Duodenal mucosa (tissue), 2 donors: ENCODE results near the gene NUP133.

Experiments used
- H3K27ac ChIP-seq: one replicate; pipeline ENCODE4 v1.7.0; 2013; ENCODE audit warnings: low read depth, low read length
- H3K27me3 ChIP-seq, 2 donors: one replicate each; pipeline ENCODE4 v1.7.0; 2013; ENCODE audit warnings: low read length in 2 of 2, control low read depth in 1 of 2; ENCODE audit not compliant: insufficient read depth in 2 of 2, control insufficient read depth in 1 of 2
- H3K36me3 ChIP-seq, 2 donors: one replicate each; pipeline ENCODE4 v1.7.0; 2013; ENCODE audit warnings: low read length in 2 of 2, control low read depth in 1 of 2; ENCODE audit not compliant: insufficient read depth in 2 of 2, control insufficient read depth in 1 of 2
- H3K4me1 ChIP-seq, 2 donors: one replicate each; pipeline ENCODE4 v1.7.0; 2013; ENCODE audit warnings: low read length in 2 of 2, control low read depth in 1 of 2; ENCODE audit not compliant: insufficient read depth in 2 of 2, control insufficient read depth in 1 of 2
- H3K4me3 ChIP-seq, 2 donors: one replicate each; pipeline ENCODE4 v1.7.0; 2013; ENCODE audit warnings: low read length in 2 of 2, low read depth in 1 of 2
- H3K9ac ChIP-seq, 2 donors: one replicate each; pipeline ENCODE4 v1.7.0; 2013; ENCODE audit warnings: low read length in 2 of 2, low read depth in 1 of 2
- H3K9me3 ChIP-seq, 2 donors: one replicate each; pipeline ENCODE4 v1.7.0; 2013; ENCODE audit warnings: low read length in 2 of 2, control low read depth in 1 of 2; ENCODE audit not compliant: control insufficient read depth in 1 of 2

NUP133 gene

DNA sequence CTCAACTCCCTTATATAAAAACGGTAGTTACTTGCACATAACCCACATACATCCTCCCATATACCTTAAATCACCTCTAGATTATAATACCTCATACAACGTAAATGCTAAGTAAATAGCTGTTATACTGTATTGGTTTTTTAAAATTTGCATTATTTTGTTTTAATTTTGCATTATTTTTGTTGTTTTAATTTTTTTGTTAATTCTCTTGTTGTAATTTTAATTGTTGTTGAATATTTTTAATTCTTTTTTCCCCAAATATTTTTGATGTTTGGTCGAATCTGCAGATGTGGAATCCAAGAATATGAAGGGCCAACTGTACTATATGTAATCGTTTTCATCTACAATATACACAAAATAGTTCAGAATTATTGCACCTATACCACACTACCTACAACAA lies 50.7 kb downstream of the NUP133 start:
- Histone ChIP-seq H3K36me3 (peaks cover 3 to 48% of the 10 kb centered on the region in 2 donors), H3K9ac (no peak overlapping the region), H3K27me3 (no peaks in the 10 kb centered on the region), H3K27ac (no peak overlapping the region), H3K4me1 (no peaks in the 10 kb centered on the region), H3K9me3 (no peaks in the 10 kb centered on the region), H3K4me3 (no peak overlapping the region)

- Histone ChIP-seq H3K27me3 (no peaks in the 10 kb centered on the region), H3K36me3 (peaks cover 8 to 52% of the 10 kb centered on the region in 2 donors), H3K9me3 (no peaks in the 10 kb centered on the region), H3K27ac (no peak overlapping the region), H3K4me1 (no peaks in the 10 kb centered on the region), H3K4me3 (no peak overlapping the region), H3K9ac (no peak overlapping the region)
Observed at GRCh38 chr1:229456016-229456415, 52.1 kb downstream of the NUP133 start.

DNA sequence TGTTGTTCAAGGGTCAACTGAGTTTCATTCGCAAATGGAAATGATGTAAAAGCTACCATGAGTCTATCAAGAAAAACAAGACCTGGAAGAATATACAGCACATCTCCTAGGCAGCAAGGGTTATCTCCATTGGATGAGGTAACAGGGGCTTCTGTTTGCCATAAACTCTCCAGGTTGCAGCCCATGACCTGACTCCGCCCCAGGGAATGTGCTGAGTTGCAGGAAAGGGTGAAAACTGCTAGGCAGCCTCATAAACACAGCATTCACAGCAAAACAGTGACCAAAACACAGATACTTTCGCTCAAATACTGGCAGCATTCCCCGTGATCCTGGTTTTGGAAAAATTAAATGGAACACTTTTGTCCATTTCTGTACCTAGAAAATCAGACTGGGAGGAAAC lies 54.1 kb downstream of the NUP133 start:
- Histone ChIP-seq H3K36me3 (peaks cover 8 to 34% of the 10 kb centered on the region in 2 donors), H3K4me3 (no peak overlapping the region), H3K9ac (no peak overlapping the region), H3K27me3 (no peaks in the 10 kb centered on the region), H3K27ac (no peak overlapping the region), H3K4me1 (no peaks in the 10 kb centered on the region), H3K9me3 (no peaks in the 10 kb centered on the region)

DNA sequence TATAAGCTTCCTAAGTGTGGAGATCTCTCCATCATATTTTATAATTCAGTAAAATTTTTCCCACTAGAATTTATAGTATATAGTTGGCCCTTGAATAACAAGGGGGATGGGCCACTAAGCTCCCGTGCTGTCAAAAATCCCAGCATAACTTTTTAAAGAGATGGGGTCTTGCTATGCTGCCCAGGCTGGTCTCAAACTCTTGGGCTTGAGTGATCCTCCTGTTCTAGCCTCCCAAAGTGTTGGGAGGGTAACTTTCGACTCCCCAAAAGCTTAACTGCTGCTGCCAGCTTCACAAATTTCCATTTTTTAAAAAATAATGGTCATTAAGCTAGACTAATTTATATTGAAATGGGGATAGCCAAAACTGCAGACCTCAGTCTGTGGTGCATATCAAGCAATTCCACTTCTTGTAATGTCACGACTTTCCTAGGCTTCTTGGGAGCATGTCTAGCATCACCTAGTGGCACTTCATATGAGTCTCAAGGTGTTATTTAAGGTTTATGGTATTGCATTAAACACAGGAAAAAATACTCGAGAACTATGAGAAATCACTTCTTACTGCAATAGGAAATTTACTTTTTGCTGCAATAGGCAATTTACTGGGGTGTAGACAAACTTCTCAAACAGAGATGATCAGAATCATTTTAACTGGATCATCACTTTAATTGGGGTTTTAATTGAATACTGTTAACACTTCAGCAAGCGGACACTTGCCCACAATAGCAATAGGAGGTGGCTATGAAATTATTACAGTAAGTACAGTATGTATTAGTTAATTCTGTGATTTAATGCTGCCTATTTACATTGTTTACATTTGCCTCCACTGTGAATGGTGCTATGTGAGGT lies 55.0 kb downstream of the NUP133 start:
- Histone ChIP-seq H3K9me3 (no peaks in the 10 kb centered on the region), H3K9ac (no peak overlapping the region), H3K4me3 (no peak overlapping the region), H3K27me3 (no peaks in the 10 kb centered on the region), H3K27ac (no peak overlapping the region), H3K4me1 (no peaks in the 10 kb centered on the region), H3K36me3 (peaks cover 7 to 36% of the 10 kb centered on the region in 2 donors)

DNA sequence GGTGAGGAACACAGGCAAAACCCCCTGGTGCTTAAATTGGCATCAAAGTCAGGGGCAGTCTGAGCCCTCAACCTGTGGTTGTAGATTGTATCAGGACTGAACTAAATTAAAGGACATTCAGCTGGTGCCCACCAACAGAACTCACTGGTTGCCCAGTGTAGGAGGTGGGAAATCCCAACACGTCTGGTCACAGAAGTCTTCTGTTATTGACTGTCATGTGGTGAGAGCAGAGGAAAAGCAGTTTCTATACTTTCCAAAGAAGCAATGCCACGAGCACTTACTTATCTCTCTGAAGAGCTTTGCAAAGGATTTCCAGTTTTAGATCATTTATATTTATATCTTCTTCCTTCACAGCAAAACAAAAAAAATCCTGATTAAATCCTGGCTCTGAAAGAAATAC lies 59.3 kb downstream of the NUP133 start:
- Histone ChIP-seq H3K27ac (no peak overlapping the region), H3K4me1 (no peaks in the 10 kb centered on the region), H3K36me3 (peaks cover 6 to 44% of the 10 kb centered on the region in 2 donors), H3K4me3 (no peak overlapping the region), H3K27me3 (no peaks in the 10 kb centered on the region), H3K9me3 (no peaks in the 10 kb centered on the region), H3K9ac (no peak overlapping the region)

DNA sequence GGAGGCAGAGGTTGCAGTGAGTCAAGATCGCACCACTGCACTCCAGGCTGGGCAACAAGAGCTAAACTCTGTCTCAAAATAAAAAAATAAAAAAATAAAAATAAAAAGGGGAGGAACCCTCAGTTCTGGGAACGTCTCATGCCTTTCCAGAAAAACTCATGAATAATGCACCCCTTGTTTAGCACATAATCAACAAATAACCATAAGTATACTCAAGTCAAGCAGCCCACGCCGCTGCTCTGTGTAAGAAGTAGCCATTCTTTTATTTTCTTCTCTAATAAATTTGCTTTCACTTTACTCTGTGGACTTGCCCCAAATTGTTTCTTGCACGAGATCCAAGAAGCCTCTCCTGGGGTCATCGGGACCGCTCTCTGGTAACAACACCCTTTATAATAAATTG lies 59.8 kb downstream of the NUP133 start:
- Histone ChIP-seq H3K27me3 (no peaks in the 10 kb centered on the region), H3K9me3 (no peaks in the 10 kb centered on the region), H3K4me1 (no peaks in the 10 kb centered on the region), H3K36me3 (peaks cover 6 to 44% of the 10 kb centered on the region in 2 donors), H3K27ac (no peak overlapping the region), H3K4me3 (no peak overlapping the region), H3K9ac (no peak overlapping the region)

GRCh38 chr1:229447809-229448252 lies 60.3 kb downstream of the NUP133 start:
- Histone ChIP-seq H3K27me3 (no peaks in the 10 kb centered on the region), H3K36me3 (peaks cover 6 to 46% of the 10 kb centered on the region in 2 donors), H3K4me1 (no peaks in the 10 kb centered on the region)

DNA sequence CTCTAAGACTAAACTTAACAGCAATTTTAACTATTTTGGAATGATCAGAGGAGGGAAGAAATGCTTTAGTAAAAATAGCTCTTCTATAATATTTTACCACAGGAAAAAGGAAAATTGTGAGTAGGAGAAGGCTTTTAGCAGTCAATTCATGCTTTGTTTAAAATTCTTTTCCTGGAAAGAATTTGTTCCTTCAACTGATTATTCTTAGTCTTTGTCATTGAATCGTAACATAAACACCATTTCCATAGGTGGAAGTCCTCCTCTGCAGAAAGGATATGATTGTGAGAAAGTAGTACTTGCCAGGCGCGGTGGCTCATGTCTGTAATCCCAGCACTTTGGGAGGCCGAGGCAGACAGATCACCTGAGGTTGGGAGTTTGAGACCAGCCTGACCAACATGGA lies 62.3 kb downstream of the NUP133 start:
- no peaks in the 10 kb centered on the region for H3K4me1 ChIP-seq
- no peak overlapping the region for H3K9ac ChIP-seq
- no peak overlapping the region for H3K4me3 ChIP-seq
- no peaks in the 10 kb centered on the region for H3K9me3 ChIP-seq
- H3K27ac ChIP-seq: no peak overlapping the region
- no peaks in the 10 kb centered on the region for H3K27me3 ChIP-seq
- peaks cover 2 to 37% of the 10 kb centered on the region in 2 donors for H3K36me3 ChIP-seq

More at GRCh38 chr1:229447809-229448252, 60.3 kb downstream of the NUP133 start:
- no peak overlapping the region for H3K4me3 ChIP-seq
- H3K27ac ChIP-seq: no peak overlapping the region
- H3K9ac ChIP-seq: no peak overlapping the region
- H3K9me3 ChIP-seq: no peaks in the 10 kb centered on the region

DNA sequence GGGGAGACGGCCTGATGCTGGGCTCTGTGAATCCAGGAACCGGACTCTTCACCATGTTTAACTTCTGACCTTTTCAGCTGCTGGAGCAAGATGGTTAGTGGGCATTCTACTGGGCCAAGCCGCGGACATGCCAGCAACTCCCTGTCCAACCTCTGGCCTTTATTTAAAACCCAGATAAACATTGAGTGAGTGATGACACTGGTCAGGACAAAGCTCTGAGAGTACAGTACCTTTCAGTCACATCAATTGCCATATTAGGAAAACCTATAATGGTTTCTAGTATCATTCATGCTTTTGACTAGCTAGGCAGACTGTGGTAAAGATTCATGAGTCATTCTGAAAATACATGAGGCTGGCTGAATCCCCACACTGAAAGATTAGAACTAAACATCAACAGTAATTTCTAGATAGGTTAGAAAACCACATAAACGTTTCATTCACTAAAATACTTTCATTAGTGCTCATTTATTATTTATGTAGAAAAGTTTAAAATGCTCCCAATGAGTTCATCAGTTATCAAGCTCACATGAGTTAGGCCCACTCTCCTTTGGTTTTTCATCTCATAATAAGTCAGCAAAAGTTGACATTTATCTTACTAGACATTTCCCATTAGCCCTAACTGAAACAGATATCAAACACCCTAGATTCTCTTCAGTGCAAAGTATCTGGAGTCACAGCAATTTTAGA lies 67.1 kb downstream of the NUP133 start:
- H3K27ac ChIP-seq: no peak overlapping the region
- H3K9ac ChIP-seq: no peak overlapping the region
- H3K9me3 ChIP-seq: no peaks in the 10 kb centered on the region
- H3K4me3 ChIP-seq: no peak overlapping the region
- no peaks in the 10 kb centered on the region for H3K4me1 ChIP-seq
- H3K36me3 ChIP-seq: peaks cover 6 to 40% of the 10 kb centered on the region in 2 donors
- peaks cover under 1 to 7% of the 10 kb centered on the region in 2 donors for H3K27me3 ChIP-seq

- H3K27me3 ChIP-seq: peaks cover 18 to 37% of the 10 kb centered on the region in 2 donors
- no peak overlapping the region for H3K4me3 ChIP-seq
- no peaks in the 10 kb centered on the region for H3K9me3 ChIP-seq
- peaks cover 6 to 19% of the 10 kb centered on the region in 2 donors for H3K36me3 ChIP-seq
- no peak overlapping the region for H3K9ac ChIP-seq
- no peaks in the 10 kb centered on the region for H3K4me1 ChIP-seq
- no peak overlapping the region for H3K27ac ChIP-seq
Observed at GRCh38 chr1:229438021-229438420, 70.1 kb downstream of the NUP133 start.
